OCI-LY3 (cell line): ENCODE data around the gene ATIC.

ENCODE experiments used
- CTCF ChIP-seq: fragments of 200-600, 300-600 bp; sonication (generic); IDR thresholded peaks from 2 replicates; pipeline ENCODE4 v1.5.1; 2014; ENCODE audit warnings: antibody characterized with exemption, low read length, low read depth
- EZH2phosphoT487 ChIP-seq: fragments of 200-600 bp; shearing (Covaris generic); IDR thresholded peaks from 2 replicates; pipeline ENCODE4 v1.6.1; 2018; ENCODE audit warnings: antibody characterized with exemption, mixed run types, low read depth

- no peak for TF ChIP-seq CTCF
- TF ChIP-seq EZH2phosphoT487: no peak
Observed at GRCh38 chr2:215386566-215386965, 74.7 kb downstream of the ATIC start.
